Osteoblast (primary cell): Measurements from ENCODE around the gene TRHDE. TPM values are rescaled to one million over a fixed set of nuclear protein-coding genes. Genes with fewer than 3 reads are reported as not detected.

ENCODE experiments used
- DNase-seq: peaks from one replicate; pipeline ENCODE4 v3.0.0; 2011; ENCODE audit warnings: low spot score, mixed read lengths; ENCODE audit not compliant: insufficient read length; ENCODE audit errors: missing footprints
- H2AFZ ChIP-seq: 2 replicates; pipeline ENCODE4 v1.6.0; 2011; ENCODE audit warnings: mild to moderate bottlenecking, low read length
- H3K27ac ChIP-seq: 2 replicates; pipeline ENCODE4 v1.5.1; 2011; ENCODE audit warnings: mild to moderate bottlenecking, low read depth, low read length, moderate library complexity
- H3K27me3 ChIP-seq: 2 replicates; pipeline ENCODE4 v1.6.0; 2012; ENCODE audit warnings: mild to moderate bottlenecking, control low read depth, inconsistent platforms, low read length, moderate library complexity; ENCODE audit not compliant: insufficient read depth
- H3K36me3 ChIP-seq: 2 replicates; pipeline ENCODE4 v1.5.1; 2011; ENCODE audit warnings: mild to moderate bottlenecking, low read length, control low read depth, moderate library complexity; ENCODE audit not compliant: insufficient read depth
- H3K4me1 ChIP-seq: 2 replicates; pipeline ENCODE4 v1.5.1; 2011; ENCODE audit warnings: mild to moderate bottlenecking, low read length, control low read depth, moderate library complexity; ENCODE audit not compliant: insufficient read depth
- H3K4me2 ChIP-seq: 2 replicates; pipeline ENCODE4 v1.6.0; 2011; ENCODE audit warnings: mild to moderate bottlenecking, low read length; ENCODE audit not compliant: insufficient read depth
- H3K4me3 ChIP-seq: fragments of 200-600 bp; sonication (generic); 3 replicates; pipeline ENCODE4 v1.5.1; 2012; ENCODE audit warnings: mild to moderate bottlenecking, low read length, inconsistent platforms; ENCODE audit not compliant: insufficient read depth
- H3K79me2 ChIP-seq: 2 replicates; pipeline ENCODE4 v1.6.0; 2012; ENCODE audit warnings: mild to moderate bottlenecking, low read length, control low read depth, inconsistent platforms; ENCODE audit not compliant: insufficient read depth
- H3K9me3 ChIP-seq: 2 replicates; pipeline ENCODE4 v1.5.1; 2011; ENCODE audit warnings: low read depth, low read length, control low read depth
- H4K20me1 ChIP-seq: 2 replicates; pipeline ENCODE4 v1.6.0; 2012; ENCODE audit warnings: mild to moderate bottlenecking, low read length, control low read depth; ENCODE audit not compliant: insufficient read depth
- total RNA-seq: library from RNA; depleted of rRNA; stranded (reverse); fragments of >200 nt; gene quantifications from 2 replicates; pipeline ENCODE4 v1.2.3, GENCODE V29; 2012
- TF ChIP-seq, protein P1 (sequence below): IDR thresholded peaks from 2 replicates; pipeline ENCODE4 v1.5.1; 2011; ENCODE audit warnings: mild to moderate bottlenecking, low read depth, low read length, moderate library complexity; ENCODE audit errors: extremely low read depth

The TRHDE gene
- total RNA-seq, 1 donor = under 0.01 TPM

GRCh38 chr12:72560003-72560769 is 288.0 kb downstream of the TRHDE start:
- DNase-seq = no peak
- Histone ChIP-seq H3K27ac (no peak overlapping the region), H3K4me3 (no peak overlapping the region), H3K36me3 (no peaks in the 10 kb centered on the region), H3K79me2 (no peaks in the 10 kb centered on the region), H3K27me3 (no peaks in the 10 kb centered on the region), H3K4me1 (no peaks in the 10 kb centered on the region), H3K4me2 (no peak overlapping the region), H2AFZ (no peak overlapping the region), H4K20me1 (no peaks in the 10 kb centered on the region), H3K9me3 (no peaks in the 10 kb centered on the region)
- TF ChIP-seq, protein P1, sequence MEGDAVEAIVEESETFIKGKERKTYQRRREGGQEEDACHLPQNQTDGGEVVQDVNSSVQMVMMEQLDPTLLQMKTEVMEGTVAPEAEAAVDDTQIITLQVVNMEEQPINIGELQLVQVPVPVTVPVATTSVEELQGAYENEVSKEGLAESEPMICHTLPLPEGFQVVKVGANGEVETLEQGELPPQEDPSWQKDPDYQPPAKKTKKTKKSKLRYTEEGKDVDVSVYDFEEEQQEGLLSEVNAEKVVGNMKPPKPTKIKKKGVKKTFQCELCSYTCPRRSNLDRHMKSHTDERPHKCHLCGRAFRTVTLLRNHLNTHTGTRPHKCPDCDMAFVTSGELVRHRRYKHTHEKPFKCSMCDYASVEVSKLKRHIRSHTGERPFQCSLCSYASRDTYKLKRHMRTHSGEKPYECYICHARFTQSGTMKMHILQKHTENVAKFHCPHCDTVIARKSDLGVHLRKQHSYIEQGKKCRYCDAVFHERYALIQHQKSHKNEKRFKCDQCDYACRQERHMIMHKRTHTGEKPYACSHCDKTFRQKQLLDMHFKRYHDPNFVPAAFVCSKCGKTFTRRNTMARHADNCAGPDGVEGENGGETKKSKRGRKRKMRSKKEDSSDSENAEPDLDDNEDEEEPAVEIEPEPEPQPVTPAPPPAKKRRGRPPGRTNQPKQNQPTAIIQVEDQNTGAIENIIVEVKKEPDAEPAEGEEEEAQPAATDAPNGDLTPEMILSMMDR = no peak

DNA sequence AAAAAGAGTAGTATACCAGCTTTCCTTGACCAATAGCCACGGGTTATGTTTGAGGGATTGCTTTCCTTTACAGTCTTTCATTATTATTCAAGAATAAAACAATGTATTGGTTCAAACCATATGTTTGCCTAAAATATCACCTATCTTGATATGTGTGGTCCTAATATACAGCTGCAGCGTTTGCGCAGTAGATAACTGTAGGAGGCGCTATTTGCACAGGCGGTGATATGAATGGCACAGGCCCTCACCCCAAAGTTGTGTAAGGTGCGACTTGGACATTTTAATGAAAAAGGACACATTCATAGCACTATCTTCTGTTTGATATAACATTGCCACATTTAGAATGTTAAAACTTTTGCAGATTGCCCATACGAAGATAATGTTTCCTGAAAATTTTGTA is 298.4 kb downstream of the TRHDE start:
- H3K27me3 ChIP-seq = no peaks in the 10 kb centered on the region
- H3K79me2 ChIP-seq = no peaks in the 10 kb centered on the region
- H3K4me2 ChIP-seq = no peak overlapping the region
- no peak for DNase-seq
- no peaks in the 10 kb centered on the region for H3K9me3 ChIP-seq
- no peaks in the 10 kb centered on the region for H3K4me1 ChIP-seq
- no peak overlapping the region for H3K27ac ChIP-seq
- H2AFZ ChIP-seq = no peak overlapping the region
- no peaks in the 10 kb centered on the region for H3K36me3 ChIP-seq
- no peak overlapping the region for H3K4me3 ChIP-seq
- TF ChIP-seq, protein P1 = no peak
- H4K20me1 ChIP-seq = no peaks in the 10 kb centered on the region

DNA sequence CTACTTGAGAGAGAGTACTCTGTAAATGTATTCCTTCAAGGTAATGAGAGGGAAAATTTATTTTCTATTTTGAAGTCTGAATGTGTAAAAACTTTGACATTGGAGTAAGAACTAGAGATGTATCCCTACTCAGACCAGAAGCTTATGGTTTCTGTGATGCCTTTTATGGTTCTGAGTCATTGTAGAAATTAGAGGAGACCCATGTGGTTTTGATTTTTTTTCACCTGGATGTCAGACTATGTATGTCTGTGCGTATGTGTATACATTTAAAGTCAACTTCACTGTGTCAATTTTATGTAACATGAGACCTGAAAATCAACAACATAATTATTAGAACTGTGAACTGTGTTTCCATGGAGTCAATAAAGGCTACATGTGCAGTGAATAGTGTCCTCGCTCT is 302.0 kb downstream of the TRHDE start:
- Histone ChIP-seq H3K27me3 (no peaks in the 10 kb centered on the region), H3K4me2 (no peak overlapping the region), H3K9me3 (no peaks in the 10 kb centered on the region), H3K27ac (no peak overlapping the region), H2AFZ (no peak overlapping the region), H3K4me3 (no peak overlapping the region), H3K4me1 (no peaks in the 10 kb centered on the region), H3K36me3 (no peaks in the 10 kb centered on the region), H4K20me1 (no peaks in the 10 kb centered on the region), H3K79me2 (no peaks in the 10 kb centered on the region)
- TF ChIP-seq, protein P1 = no peak
- DNase-seq = no peak

DNA sequence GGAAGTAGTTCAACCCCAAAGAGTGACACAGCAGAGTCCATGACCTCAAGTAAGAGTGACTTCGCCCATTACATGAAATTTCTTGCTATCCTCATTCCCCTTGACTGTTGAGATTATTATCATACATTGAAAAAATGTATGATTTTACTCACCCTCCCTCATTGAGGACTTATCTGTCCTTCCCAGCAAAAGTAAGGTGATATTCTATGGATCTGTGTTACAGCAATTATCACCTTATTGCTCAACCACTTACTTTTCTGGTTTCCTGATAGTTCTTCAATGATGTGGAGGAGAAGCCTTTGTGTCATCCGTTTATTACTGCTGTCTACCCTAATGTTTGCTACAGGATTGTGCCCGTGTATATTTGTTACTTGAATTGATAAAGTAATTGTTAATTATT is 306.2 kb downstream of the TRHDE start:
- DNase-seq = no peak
- H3K79me2 ChIP-seq = no peaks in the 10 kb centered on the region
- no peaks in the 10 kb centered on the region for H3K27me3 ChIP-seq
- no peaks in the 10 kb centered on the region for H3K9me3 ChIP-seq
- no peaks in the 10 kb centered on the region for H4K20me1 ChIP-seq
- no peak overlapping the region for H2AFZ ChIP-seq
- no peak overlapping the region for H3K4me3 ChIP-seq
- no peaks in the 10 kb centered on the region for H3K4me1 ChIP-seq
- TF ChIP-seq, protein P1 = no peak
- no peaks in the 10 kb centered on the region for H3K36me3 ChIP-seq
- no peak overlapping the region for H3K27ac ChIP-seq
- no peak overlapping the region for H3K4me2 ChIP-seq
